Right cardiac atrium (tissue), 5 donors: Measurements from ENCODE around the gene RAPGEF1. TPM values are rescaled to one million over a fixed set of nuclear protein-coding genes. Genes with fewer than 3 reads are reported as not detected.

Experiments
- ATAC-seq, 2 donors: fragments of 200-7000 bp; cut with Tn5 transposase; one replicate each; pipeline versions ENCODE4 v1.8.0 to v1.9.1; 2020; ENCODE audit warnings: moderate library complexity in 2 of 2, mild to moderate bottlenecking in 1 of 2
- DNase-seq, 3 donors: peaks; one replicate each; pipeline ENCODE4 v3.0.0-alpha.2; 2020
- H3K27ac ChIP-seq: one replicate; pipeline ENCODE4 v1.5.1; 2013; ENCODE audit warnings: mild to moderate bottlenecking, low read length, control low read depth, moderate library complexity
- H3K27me3 ChIP-seq: one replicate; pipeline ENCODE4 v1.6.1; 2013; ENCODE audit not compliant: control insufficient read depth, insufficient read depth
- H3K4me1 ChIP-seq: one replicate; pipeline ENCODE4 v1.6.1; 2013; ENCODE audit warnings: low read length; ENCODE audit not compliant: control insufficient read depth, insufficient read depth
- H3K4me3 ChIP-seq: one replicate; pipeline ENCODE4 v1.5.1; 2013; ENCODE audit warnings: low read length, control low read depth
- H3K9me3 ChIP-seq: one replicate; pipeline ENCODE4 v1.6.1; 2013; ENCODE audit warnings: low read length; ENCODE audit not compliant: control insufficient read depth
- whole genome bisulfite sequencing: extraction: QIAGEN DNeasy Blood & Tissue Kit; methylation state at CpG from one replicate; pipeline ENCODE4 v1.1.7; 2013; 5-methylcytosine and 5-hydroxymethylcytosine counted together
- intact Hi-C, 4 donors: fragments of 100-400 bp; cut with DNase I; formaldehyde crosslinking; loops; one replicate each; pipeline versions ENCODE4 v1.11.0 to v1.14.0; 2022 to 2023
- polyA plus RNA-seq: library from polyadenylated mRNA; stranded (reverse); fragments of 200-250 nt; gene quantifications from one replicate; pipeline ENCODE4 v1.2.3, GENCODE V29; 2013
- total RNA-seq, 4 donors: library from RNA; stranded (reverse); fragmentation: NEBNext Ultra II Directional; extraction: Animal tissue kit (Norgen Biotek cat#: 25700); gene quantifications; one replicate each; pipeline ENCODE4 v1.2.1, GENCODE V29; 2021
- donor health status: healthy with polysubstance abuse.
- donor health status: DM: no; HTN: yes; CAD: no.
- donor health status: DM: no; HTN: no; CAD: no.
- donor health status: DM: no; HTN: yes; CAD: no; lungs with severe emphysema.
- donor health status: DM: yes; HTN: yes; CAD: no.

The RAPGEF1 gene
- total and polyA plus RNA-seq, 5 donors: 58.5 to 100 (median 88.6) TPM

GRCh38 chr9:131695836-131696460 lies 43.9 kb downstream of the RAPGEF1 start:
- Histone ChIP-seq H3K27ac (no peak overlapping the region), H3K4me1 (peaks cover 34% of the 10 kb centered on the region), H3K27me3 (no peaks in the 10 kb centered on the region), H3K9me3 (no peaks in the 10 kb centered on the region), H3K4me3 (no peak overlapping the region)
- no peak for ATAC-seq
- no peak for DNase-seq
- 96% methylated on average over 6 of the region's 6 CpGs for WGBS
- intact Hi-C loops: no loop called here

DNA sequence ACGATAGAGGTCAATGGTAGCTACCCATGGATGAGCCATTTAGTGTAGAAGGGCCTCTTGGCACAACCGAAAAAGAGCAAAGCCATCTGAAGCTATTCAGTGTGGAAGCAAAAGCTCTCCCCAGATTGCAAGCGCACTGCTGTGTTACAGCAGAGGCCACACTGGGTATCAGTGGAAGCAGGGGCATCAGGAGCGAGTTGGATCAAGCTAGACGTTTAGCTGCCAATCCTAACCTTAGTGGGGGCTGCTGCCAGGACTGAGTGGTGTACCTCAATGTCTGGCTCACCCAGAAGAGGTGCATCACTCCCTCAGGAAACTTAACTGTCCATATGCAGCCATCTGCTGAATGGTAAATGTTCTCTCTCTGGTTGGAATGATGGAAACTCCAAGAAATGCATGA lies 44.5 kb downstream of the RAPGEF1 start:
- Histone ChIP-seq H3K4me1 (peaks cover 35% of the 10 kb centered on the region), H3K9me3 (no peaks in the 10 kb centered on the region), H3K4me3 (no peak overlapping the region), H3K27me3 (no peaks in the 10 kb centered on the region), H3K27ac (no peak overlapping the region)
- no peak for ATAC-seq
- intact Hi-C loops: no loop called here
- WGBS: 74% methylated on average over 5 of the region's 5 CpGs
- no peak for DNase-seq

- Histone ChIP-seq H3K27ac (no peak overlapping the region), H3K27me3 (no peaks in the 10 kb centered on the region), H3K9me3 (no peaks in the 10 kb centered on the region), H3K4me1 (peaks cover 35% of the 10 kb centered on the region), H3K4me3 (no peak overlapping the region)
- intact Hi-C loops: no loop called here
- no peak for ATAC-seq
- no peak for DNase-seq
- WGBS: 81% methylated on average over 4 of the region's 4 CpGs
Observed at GRCh38 chr9:131693651-131694597, 46.0 kb downstream of the RAPGEF1 start.

GRCh38 chr9:131692612-131693562 lies 47.0 kb downstream of the RAPGEF1 start:
- 79% methylated on average over 7 of the region's 7 CpGs for WGBS
- intact Hi-C loops: no loop called here

GRCh38 chr9:131691969-131692611 lies 47.8 kb downstream of the RAPGEF1 start:
- ATAC-seq (no peak), DNase-seq (no peak)
- intact Hi-C loops: no loop called here
- Histone ChIP-seq H3K27me3 (no peaks in the 10 kb centered on the region), H3K4me3 (no peak overlapping the region), H3K9me3 (no peaks in the 10 kb centered on the region), H3K27ac (no peak overlapping the region), H3K4me1 (peaks cover 22% of the 10 kb centered on the region)
- WGBS: 59% methylated on average over 7 of the region's 7 CpGs

More at GRCh38 chr9:131692612-131693562, 47.0 kb downstream of the RAPGEF1 start:
- no peak for ATAC-seq
- Histone ChIP-seq H3K27ac (no peak overlapping the region), H3K4me3 (no peak overlapping the region), H3K4me1 (peaks cover 29% of the 10 kb centered on the region), H3K27me3 (no peaks in the 10 kb centered on the region), H3K9me3 (no peaks in the 10 kb centered on the region)
- no peak for DNase-seq

GRCh38 chr9:131690941-131691573 lies 48.8 kb downstream of the RAPGEF1 start:
- intact Hi-C loops: no loop called here
- WGBS: 78% methylated on average over 3 of the region's 3 CpGs
- Histone ChIP-seq H3K27ac (no peak overlapping the region), H3K4me3 (no peak overlapping the region), H3K4me1 (peaks cover 26% of the 10 kb centered on the region), H3K9me3 (no peaks in the 10 kb centered on the region), H3K27me3 (no peaks in the 10 kb centered on the region)
- DNase-seq: no peak
- no peak for ATAC-seq

DNA sequence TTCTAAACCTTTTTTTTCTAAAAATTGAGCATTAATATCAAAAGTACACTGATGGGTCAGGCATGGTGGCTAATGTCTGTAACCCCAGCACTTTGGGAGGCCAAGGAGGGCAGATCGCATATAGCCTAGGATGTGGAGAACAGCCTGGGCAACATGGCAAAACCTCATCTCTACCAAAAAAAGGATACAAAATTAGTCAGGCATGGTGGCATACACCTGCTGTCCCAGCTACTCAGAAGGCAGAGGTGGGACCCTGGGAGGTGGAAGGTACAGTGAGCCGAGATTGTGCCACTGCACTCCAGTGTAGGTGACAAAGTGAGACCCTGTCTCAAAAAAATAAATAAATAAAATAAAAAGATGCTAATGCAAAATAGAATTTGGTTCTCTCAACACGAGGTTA lies 49.4 kb downstream of the RAPGEF1 start:
- intact Hi-C loops: no loop called here
- no peak for DNase-seq
- H3K4me1 ChIP-seq: peaks cover 22% of the 10 kb centered on the region
- H3K27me3 ChIP-seq: no peaks in the 10 kb centered on the region
- 80% methylated on average over 3 of the region's 3 CpGs for WGBS
- no peak for ATAC-seq
- H3K4me3 ChIP-seq: no peak overlapping the region
- H3K27ac ChIP-seq: no peak overlapping the region
- no peaks in the 10 kb centered on the region for H3K9me3 ChIP-seq

DNA sequence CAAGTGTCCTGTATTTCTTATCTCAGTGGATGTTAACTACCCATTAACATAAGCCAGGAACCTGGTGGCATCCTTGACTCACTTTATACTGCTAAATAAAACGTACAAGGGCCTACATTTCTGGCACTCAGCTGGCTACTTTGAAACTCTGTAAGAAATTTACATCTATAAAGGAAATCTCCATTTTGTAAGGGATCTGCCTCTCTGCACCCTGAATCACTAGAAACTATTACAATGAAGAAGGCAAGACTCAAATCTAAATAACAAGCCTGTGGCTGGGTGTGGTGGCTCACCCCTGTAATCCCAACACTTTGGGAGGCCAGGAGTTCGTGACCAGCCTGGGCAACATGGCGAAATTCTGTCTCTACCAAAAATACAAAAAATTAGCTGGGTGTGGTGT lies 51.5 kb downstream of the RAPGEF1 start:
- intact Hi-C loops: no loop called here
- Histone ChIP-seq H3K4me1 (peaks cover 10% of the 10 kb centered on the region), H3K27me3 (no peaks in the 10 kb centered on the region), H3K4me3 (no peak overlapping the region), H3K9me3 (no peaks in the 10 kb centered on the region), H3K27ac (no peak overlapping the region)
- WGBS: 84% methylated on average over 3 of the region's 3 CpGs
- ATAC-seq: no peak
- no peak for DNase-seq

GRCh38 chr9:131685753-131686706 lies 53.8 kb downstream of the RAPGEF1 start:
- WGBS: 92% methylated on average over 15 of the region's 15 CpGs
- intact Hi-C loops: no loop called here
- no peak overlapping the region for H3K4me3 ChIP-seq
- H3K4me1 ChIP-seq: peaks cover 9% of the 10 kb centered on the region
- no peak for ATAC-seq
- no peak for DNase-seq
- H3K27ac ChIP-seq: no peak overlapping the region
- no peaks in the 10 kb centered on the region for H3K9me3 ChIP-seq
- H3K27me3 ChIP-seq: no peaks in the 10 kb centered on the region
